SIG-M5 treated with dmso at 0.1 percent for 504 hours (cell line): Measurements from ENCODE around the gene YWHAH.
A peak's percentile ranks its signal among the peaks of the same experiment; 100 is the strongest.
"Not testable (repeated sequence)": the region's sequence is repeated elsewhere in the genome, so short reads cannot be mapped to it uniquely, and the experiment has no call there.

Experiments
- DNase-seq: peaks from one replicate; lab custom pipeline; 2025; ENCODE audit not compliant: unreplicated experiment; lab: John Stamatoyannopoulos, UW

The YWHAH gene

GRCh38 chr22:31977141-31977841, 33.0 kb downstream of the YWHAH start:
- DNase-seq, result peak; percentile 68

- DNase-seq, result no peak
Measured at GRCh38 chr22:31977939-31978338, 33.6 kb downstream of the YWHAH start.

GRCh38 chr22:31980628-31981027, 36.3 kb downstream of the YWHAH start:
- no peak for DNase-seq

GRCh38 chr22:31981976-31982375, 37.6 kb downstream of the YWHAH start:
- DNase-seq, result not testable (repeated sequence)

- DNase-seq, result no peak
Measured at GRCh38 chr22:31983911-31984656, 39.7 kb downstream of the YWHAH start.

- DNase-seq, result no peak
Measured at GRCh38 chr22:31987218-31987617, 42.9 kb downstream of the YWHAH start.

GRCh38 chr22:31991102-31991839, 46.9 kb downstream of the YWHAH start:
- no peak for DNase-seq

GRCh38 chr22:31995046-31995445, 50.7 kb downstream of the YWHAH start:
- no peak for DNase-seq

- DNase-seq, result no peak
Measured at GRCh38 chr22:31995807-31996206, 51.5 kb downstream of the YWHAH start.

GRCh38 chr22:31998784-31999385, 54.5 kb downstream of the YWHAH start:
- DNase-seq, result no peak

GRCh38 chr22:32000181-32000580, 55.8 kb downstream of the YWHAH start:
- DNase-seq, result no peak

GRCh38 chr22:32005453-32005852, 61.1 kb downstream of the YWHAH start:
- DNase-seq, result no peak
